ENCODE measurements around the gene FICD.

DNA sequence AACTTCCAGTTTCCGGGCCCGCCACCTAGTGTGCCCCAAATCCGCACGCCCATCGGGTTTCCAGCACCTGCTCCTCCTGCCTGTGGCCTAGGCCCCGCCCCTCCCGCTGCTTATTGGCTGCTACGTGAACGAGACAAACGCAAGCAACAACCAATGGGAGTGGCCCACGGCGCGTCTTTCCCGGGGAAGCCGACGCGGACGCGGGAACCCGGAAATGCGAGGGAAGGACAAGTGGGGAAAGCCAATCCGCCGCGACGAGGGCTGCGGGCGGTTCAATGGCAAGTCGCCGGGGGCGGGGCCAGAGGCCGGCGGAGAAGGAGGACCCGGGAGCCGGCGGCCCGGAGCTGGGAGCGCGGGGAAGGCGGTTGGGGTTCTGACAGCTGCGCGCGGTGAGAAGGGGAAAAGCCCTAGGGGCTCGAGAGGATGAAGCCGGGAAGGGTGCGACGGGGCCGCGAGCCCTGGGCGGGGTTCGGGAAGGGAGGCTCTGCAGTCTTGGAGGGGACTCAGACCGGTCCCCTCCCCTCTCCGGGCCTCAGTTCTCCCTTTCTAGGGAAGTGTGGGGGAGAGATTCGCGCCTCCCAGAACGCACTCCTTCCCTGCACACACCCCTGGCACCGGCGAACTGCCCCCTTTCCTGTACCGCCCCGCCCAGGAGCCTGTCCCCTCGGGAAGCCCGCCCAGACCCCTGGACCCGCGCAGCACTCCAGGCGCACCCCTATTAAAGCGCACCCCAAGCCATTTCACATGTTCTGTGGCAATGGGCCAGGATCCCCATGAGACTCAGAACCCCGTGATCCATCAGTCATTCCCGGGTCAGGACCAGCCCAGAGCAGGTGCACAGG lies at the start of gene FICD:
- TF ChIP-seq CTCF (IDR thresholded peaks at IDR 0.05): no peak
- TF ChIP-seq POLR2A (IDR thresholded peaks at IDR 0.05; ENCODE audit: low read depth): no peak
- peak; percentile 76 to 94 for TF ChIP-seq POLR2AphosphoS5 (IDR thresholded peaks at IDR 0.05)

All from esophagus muscularis mucosa (tissue), 3 donors.